ENCODE measurements around the gene ADISSP. TPM values are rescaled to one million over a fixed set of nuclear protein-coding genes. Genes with fewer than 3 reads are reported as not detected.

The ADISSP gene
- total RNA-seq, 2 donors from 2014 or later = 11.2 to 26.7 TPM

DNA sequence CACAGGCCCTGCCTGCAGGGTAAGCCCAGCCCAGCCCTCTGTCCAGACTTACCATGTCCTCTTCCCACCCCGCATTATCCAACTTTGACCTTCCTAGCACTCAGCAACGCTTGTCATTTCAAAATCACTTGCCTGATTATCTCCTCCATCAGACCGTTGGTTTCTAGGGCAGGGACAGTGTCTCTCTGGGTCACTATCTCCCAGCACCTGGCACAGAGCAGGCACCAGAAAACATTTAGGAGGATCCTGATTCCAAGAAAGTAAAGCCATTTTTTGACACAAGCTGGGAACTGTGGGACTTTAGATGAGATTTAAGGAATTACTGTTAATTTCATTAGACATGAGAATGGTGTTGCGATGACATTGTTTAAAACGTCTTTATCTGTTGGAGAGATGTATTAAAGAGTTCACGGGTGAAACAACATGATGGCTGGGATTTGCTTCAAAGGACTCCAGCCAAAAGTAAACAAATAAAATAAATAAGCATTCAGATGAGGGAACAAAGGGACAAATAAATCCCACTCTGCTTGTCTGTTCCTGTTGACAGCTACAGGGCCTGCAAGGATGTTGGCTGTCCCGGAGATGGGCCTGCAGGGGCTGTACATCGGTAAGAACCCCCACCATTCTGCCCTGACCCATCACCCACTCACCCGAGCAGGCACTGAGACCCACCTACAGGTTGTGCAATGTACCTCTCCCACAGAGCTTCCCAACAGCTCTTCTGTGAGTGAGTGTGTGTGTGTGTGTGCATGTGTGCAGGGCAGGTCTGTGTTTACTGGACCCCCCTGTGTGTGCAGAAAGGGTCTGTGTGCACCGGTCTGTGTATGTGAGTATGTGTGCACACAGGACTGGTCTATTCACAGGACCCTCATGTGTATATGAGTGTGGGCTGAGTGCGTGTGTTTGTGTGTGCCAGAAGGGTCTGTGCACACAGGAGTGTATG, 29.2 kb downstream of the ADISSP start:
- Histone ChIP-seq H3K9me3 (no peaks in the 10 kb centered on the region), H3K4me1 (peaks cover 16% of the 10 kb centered on the region), H3K27ac (no peak overlapping the region), H3K27me3 (no peaks in the 10 kb centered on the region), H3K4me3 (no peak overlapping the region), H3K36me3 (replicated peaks in 1 of 2; ENCODE audit: insufficient read depth in 1 of 2, low read depth in 2 of 2) (no peaks in the 10 kb centered on the region)
- ATAC-seq = no peak
- WGBS, 2 donors = 65 to 67% methylated on average over 9 to 11 of the region's 11 CpGs
- no peak for DNase-seq
- intact Hi-C loops (cut with DNase I) = no loop called here
- TF ChIP-seq, protein P1, sequence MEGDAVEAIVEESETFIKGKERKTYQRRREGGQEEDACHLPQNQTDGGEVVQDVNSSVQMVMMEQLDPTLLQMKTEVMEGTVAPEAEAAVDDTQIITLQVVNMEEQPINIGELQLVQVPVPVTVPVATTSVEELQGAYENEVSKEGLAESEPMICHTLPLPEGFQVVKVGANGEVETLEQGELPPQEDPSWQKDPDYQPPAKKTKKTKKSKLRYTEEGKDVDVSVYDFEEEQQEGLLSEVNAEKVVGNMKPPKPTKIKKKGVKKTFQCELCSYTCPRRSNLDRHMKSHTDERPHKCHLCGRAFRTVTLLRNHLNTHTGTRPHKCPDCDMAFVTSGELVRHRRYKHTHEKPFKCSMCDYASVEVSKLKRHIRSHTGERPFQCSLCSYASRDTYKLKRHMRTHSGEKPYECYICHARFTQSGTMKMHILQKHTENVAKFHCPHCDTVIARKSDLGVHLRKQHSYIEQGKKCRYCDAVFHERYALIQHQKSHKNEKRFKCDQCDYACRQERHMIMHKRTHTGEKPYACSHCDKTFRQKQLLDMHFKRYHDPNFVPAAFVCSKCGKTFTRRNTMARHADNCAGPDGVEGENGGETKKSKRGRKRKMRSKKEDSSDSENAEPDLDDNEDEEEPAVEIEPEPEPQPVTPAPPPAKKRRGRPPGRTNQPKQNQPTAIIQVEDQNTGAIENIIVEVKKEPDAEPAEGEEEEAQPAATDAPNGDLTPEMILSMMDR (IDR thresholded peaks at IDR 0.05) = no peak
- TF ChIP-seq POLR2A (IDR thresholded peaks at IDR 0.05) = no peak

DNA sequence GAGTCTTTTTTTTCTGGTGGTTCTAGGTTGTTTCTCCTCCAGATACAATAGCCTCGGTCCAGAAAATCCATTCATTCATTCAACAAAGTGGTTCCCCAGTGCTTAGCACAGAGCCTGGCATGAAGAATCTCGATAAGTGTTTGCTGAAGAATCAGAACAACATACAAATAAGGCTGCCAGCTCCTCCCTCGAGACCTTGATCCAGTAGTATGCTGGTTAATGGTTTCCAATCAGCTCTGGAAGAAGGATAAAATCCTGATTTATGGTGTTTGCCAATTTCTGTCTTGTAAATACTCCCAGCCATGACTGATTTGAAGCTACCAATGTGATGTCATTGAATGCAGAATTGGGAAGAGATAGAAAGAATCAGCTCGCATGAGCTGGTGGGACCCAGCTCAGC, 31.8 kb downstream of the ADISSP start:
- Histone ChIP-seq H3K36me3 (replicated peaks in 1 of 2; ENCODE audit: insufficient read depth in 1 of 2, low read depth in 2 of 2) (no peaks in the 10 kb centered on the region), H3K27ac (no peak overlapping the region), H3K4me3 (no peak overlapping the region), H3K9me3 (no peaks in the 10 kb centered on the region), H3K27me3 (no peaks in the 10 kb centered on the region), H3K4me1 (peaks cover 19% of the 10 kb centered on the region)
- DNase-seq (no peak), ATAC-seq (no peak)
- intact Hi-C loops (cut with DNase I) = no loop called here
- TF ChIP-seq POLR2A (IDR thresholded peaks at IDR 0.05) = no peak
- WGBS, 2 donors = 24 to 31% methylated on average over 4 of the region's 4 CpGs

DNA sequence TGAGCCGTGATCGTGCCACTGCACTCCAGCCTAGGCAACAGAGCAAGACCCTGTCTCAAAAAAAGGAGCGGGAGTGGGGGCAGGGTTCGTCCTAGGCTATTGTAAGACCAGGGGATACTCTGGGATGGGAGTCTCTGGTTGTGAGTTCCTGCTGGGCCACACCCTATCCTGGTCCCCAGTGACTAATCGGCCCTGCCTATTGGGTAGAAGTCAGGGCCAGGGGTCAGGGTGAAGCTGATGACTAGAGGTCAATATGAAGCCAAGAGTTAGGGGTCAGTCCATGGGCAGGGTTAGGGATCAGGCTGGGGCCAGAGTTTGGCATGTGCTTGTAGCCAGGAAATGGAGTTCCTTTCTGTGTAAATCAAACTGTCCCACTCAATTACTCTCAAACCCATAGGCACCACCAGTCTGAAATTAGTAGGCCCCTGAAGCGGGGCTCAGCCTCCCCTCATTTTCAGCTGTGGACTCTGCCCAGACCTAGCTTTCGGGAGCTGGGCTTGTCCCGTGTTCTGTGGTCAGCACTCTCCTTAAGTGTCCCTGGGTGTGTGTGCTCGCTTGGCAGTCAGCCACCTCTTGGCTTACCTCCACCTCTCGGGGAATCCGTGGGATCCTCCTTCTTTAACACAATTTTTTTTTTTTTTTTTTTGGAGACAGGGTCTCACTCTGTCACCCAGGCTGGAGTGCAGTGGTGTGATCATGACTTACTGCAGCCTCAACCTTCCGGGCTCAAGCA, 33.3 kb downstream of the ADISSP start:
- no peaks in the 10 kb centered on the region for H3K27me3 ChIP-seq
- peaks cover 19% of the 10 kb centered on the region for H3K4me1 ChIP-seq
- 48 to 60% methylated on average over 8 to 12 of the region's 12 CpGs for WGBS, 2 donors
- TF ChIP-seq POLR2A (IDR thresholded peaks at IDR 0.05) = no peak
- TF ChIP-seq, protein P1 (IDR thresholded peaks at IDR 0.05) = no peak
- H3K9me3 ChIP-seq = no peaks in the 10 kb centered on the region
- no peak overlapping the region for H3K27ac ChIP-seq
- no peaks in the 10 kb centered on the region for H3K36me3 ChIP-seq (replicated peaks in 1 of 2; ENCODE audit: insufficient read depth in 1 of 2, low read depth in 2 of 2)
- DNase-seq (peak in 1 of 4 donors; percentile 33), ATAC-seq (no peak)
- intact Hi-C loops (cut with DNase I) = no loop called here
- H3K4me3 ChIP-seq = no peak overlapping the region

DNA sequence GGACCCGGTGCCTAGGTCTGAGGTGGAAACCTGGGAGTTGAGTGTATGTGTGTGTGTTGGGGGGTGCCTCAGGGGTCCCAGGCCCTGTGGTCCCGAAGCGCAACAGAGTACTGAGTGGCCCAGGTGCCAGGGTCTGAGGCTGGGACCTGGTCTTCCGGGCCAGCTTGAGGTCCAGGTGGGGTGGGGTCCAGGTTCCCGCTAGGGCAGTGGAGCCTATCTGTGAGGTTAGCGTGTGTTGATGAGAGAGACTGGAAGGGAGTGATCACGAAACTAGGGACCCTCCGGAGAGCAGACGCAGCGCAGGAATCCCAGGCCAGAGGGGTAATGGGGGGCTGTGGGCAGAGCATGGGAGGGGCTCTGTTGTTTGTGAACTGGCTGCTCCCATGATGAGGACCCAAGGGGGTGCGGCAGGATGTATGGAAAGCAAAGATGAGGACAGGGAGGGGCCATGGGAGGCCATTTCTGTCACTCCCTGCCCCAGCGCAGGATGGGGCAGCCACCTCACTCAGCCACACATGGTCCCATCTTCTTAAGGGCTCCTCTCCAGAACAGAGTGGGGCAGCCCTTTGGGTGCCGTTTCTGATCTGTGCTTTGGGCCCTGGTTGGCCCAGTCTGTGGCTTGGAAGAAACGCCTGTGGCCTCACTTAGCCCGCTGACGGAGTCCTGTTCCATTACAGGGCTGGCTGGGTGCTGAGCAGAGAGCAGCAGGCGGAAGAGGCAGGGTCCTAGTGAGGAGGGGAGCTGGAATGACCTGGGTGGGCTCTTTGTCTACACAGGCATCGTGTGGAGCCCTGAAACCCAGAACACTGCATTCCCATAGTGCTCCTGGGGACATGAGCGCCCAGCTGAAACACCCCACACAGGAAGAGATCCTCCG, 34.2 kb downstream of the ADISSP start:
- Histone ChIP-seq H3K36me3 (replicated peaks in 1 of 2; ENCODE audit: insufficient read depth in 1 of 2, low read depth in 2 of 2) (no peaks in the 10 kb centered on the region), H3K4me1 (peaks cover 19% of the 10 kb centered on the region), H3K9me3 (no peaks in the 10 kb centered on the region), H3K4me3 (no peak overlapping the region), H3K27ac (no peak overlapping the region), H3K27me3 (no peaks in the 10 kb centered on the region)
- intact Hi-C loops (cut with DNase I) = no loop called here
- no peak for TF ChIP-seq POLR2A (IDR thresholded peaks at IDR 0.05)
- TF ChIP-seq, protein P1 (IDR thresholded peaks at IDR 0.05) = no peak
- ATAC-seq (no peak), DNase-seq (no peak)
- WGBS, 2 donors = 83 to 88% methylated on average over 16 to 20 of the region's 20 CpGs

Data from body of pancreas (tissue), 4 donors.